A549 (cell line): ENCODE results near the gene SOX12.

Experiments
- CBX8 ChIP-seq: fragments of 200-600 bp; sonication (generic); IDR thresholded peaks from 2 replicates; pipeline ENCODE4 v1.6.1; 2016
- ELK1 ChIP-seq: fragments of 150-350 bp; IDR thresholded peaks from 2 replicates; pipeline ENCODE4 v1.6.1; 2014; ENCODE audit warnings: low read depth, mild to moderate bottlenecking, low read length
- RNF2 ChIP-seq: fragments of 200-600 bp; sonication (generic); IDR thresholded peaks from 2 replicates; pipeline ENCODE4 v1.6.1; 2016; ENCODE audit warnings: low read depth, mild to moderate bottlenecking, antibody characterized with exemption, moderate library complexity, borderline replicate concordance
- ZNF302 ChIP-seq: fragments of 250-450 bp; sonication (Bioruptor Pico); IDR thresholded peaks from 2 replicates; pipeline ENCODE4 v1.9.0; 2021; ENCODE audit warnings: inconsistent platforms, mild to moderate bottlenecking, moderate library complexity
- TF ChIP-seq, protein P1 (sequence below): fragments of >200 bp; sonication (Bioruptor Twin); formaldehyde crosslinking; IDR thresholded peaks from 3 replicates; pipeline ENCODE4 v1.5.1; 2016

- TF ChIP-seq, protein P1, sequence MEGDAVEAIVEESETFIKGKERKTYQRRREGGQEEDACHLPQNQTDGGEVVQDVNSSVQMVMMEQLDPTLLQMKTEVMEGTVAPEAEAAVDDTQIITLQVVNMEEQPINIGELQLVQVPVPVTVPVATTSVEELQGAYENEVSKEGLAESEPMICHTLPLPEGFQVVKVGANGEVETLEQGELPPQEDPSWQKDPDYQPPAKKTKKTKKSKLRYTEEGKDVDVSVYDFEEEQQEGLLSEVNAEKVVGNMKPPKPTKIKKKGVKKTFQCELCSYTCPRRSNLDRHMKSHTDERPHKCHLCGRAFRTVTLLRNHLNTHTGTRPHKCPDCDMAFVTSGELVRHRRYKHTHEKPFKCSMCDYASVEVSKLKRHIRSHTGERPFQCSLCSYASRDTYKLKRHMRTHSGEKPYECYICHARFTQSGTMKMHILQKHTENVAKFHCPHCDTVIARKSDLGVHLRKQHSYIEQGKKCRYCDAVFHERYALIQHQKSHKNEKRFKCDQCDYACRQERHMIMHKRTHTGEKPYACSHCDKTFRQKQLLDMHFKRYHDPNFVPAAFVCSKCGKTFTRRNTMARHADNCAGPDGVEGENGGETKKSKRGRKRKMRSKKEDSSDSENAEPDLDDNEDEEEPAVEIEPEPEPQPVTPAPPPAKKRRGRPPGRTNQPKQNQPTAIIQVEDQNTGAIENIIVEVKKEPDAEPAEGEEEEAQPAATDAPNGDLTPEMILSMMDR = no peak
- TF ChIP-seq ELK1 (no peak), RNF2 (no peak), ZNF302 (CRISPR knock-in tag) (no peak), CBX8 (no peak)
Observed at GRCh38 chr20:311609-312008, 13.7 kb upstream of the SOX12 start.
